ENCODE data around the gene GHR. TPM values are rescaled to one million over a fixed set of nuclear protein-coding genes. Genes with fewer than 3 reads are reported as not detected.

Gene GHR
- total and polyA plus RNA-seq, 2 of the 8 experiments (the other 6 are each of a cell fraction or from before 2014, with no cell fraction given): 0.15 to 0.19 TPM

GRCh38 chr5:42636946-42637345 is 213.7 kb downstream of the GHR start:
- no peak overlapping the region for H3K4ac ChIP-seq (replicated peaks; ENCODE audit: insufficient read length, low read depth, low read length)
- DNase-seq (ENCODE audit: low read depth in 1 of 2, low spot score in 2 of 2): no peak
- no peak overlapping the region for H3K27ac ChIP-seq (ENCODE audit: low read depth, low read length)
- no peaks in the 10 kb centered on the region for H3K79me1 ChIP-seq (ENCODE audit: low read depth, low read length)
- H2BK120ac ChIP-seq (replicated peaks; ENCODE audit: low read depth, low read length): no peak overlapping the region
- H2BK5ac ChIP-seq (ENCODE audit: low read depth, low read length): no peak overlapping the region
- H2AK5ac ChIP-seq (ENCODE audit: low read depth, low read length): no peak overlapping the region
- no peaks in the 10 kb centered on the region for H3K23me2 ChIP-seq (ENCODE audit: low read depth, low read length)
- H3K14ac ChIP-seq (ENCODE audit: insufficient read length): no peak overlapping the region
- no peak overlapping the region for H2BK12ac ChIP-seq (ENCODE audit: low read depth, low read length)
- no peak overlapping the region for H3K4me2 ChIP-seq (ENCODE audit: insufficient read depth in 1 of 2, low read depth in 2 of 2, low read length in 2 of 2)
- no peaks in the 10 kb centered on the region for H3K79me2 ChIP-seq (ENCODE audit: control insufficient read depth in 1 of 2, insufficient read depth in 2 of 2, low read length in 2 of 2)
- H3K18ac ChIP-seq (ENCODE audit: extremely low read depth, low read length): no peak overlapping the region
- no peak overlapping the region for H4K5ac ChIP-seq (ENCODE audit: insufficient read length, low read depth, low read length)
- no peaks in the 10 kb centered on the region for H3K27me3 ChIP-seq (replicated peaks in 1 of 4; ENCODE audit: control insufficient read depth in 3 of 4, extremely low read depth in 1 of 4, insufficient read depth in 3 of 4, low read length in 3 of 4)
- no peak overlapping the region for H4K91ac ChIP-seq (replicated peaks; ENCODE audit: insufficient read length, low read length)
- no peak overlapping the region for H3K56ac ChIP-seq (replicated peaks; ENCODE audit: insufficient read length, low read depth, low read length)
- no peak overlapping the region for H4K8ac ChIP-seq (ENCODE audit: extremely low read depth, insufficient read depth, low read length)
- H2AFZ ChIP-seq (ENCODE audit: low read length): no peak overlapping the region
- WGBS, 2 experiments (ENCODE audit: extremely low coverage in 1 of 2, insufficient coverage in 1 of 2, insufficient read length in 1 of 2, insufficient replicate concordance in 2 of 2, low coverage in 1 of 2, low lambda C conversion rate in 2 of 2, missing lambda C conversion rate in 1 of 2): 100% methylated on average over 1 of the region's 1 CpG; no CpG with 5 or more reads in 1 of the 2 experiments
- H3K4me1 ChIP-seq (replicated peaks in 1 of 4; ENCODE audit: control insufficient read depth in 3 of 4, insufficient read depth in 4 of 4, low read length in 3 of 4): no peaks in the 10 kb centered on the region
- H3K36me3 ChIP-seq (ENCODE audit: control insufficient read depth in 2 of 4, insufficient read depth in 4 of 4, low read length in 3 of 4): no peaks in the 10 kb centered on the region
- POLR2A ChIA-PET (ENCODE audit: partially characterized antibody): interaction anchor here (0.7 kb wide), 1 partner anchor 22 kb away, joined by 3 read pairs; no protein-coding TSS in a partner anchor
- no peaks in the 10 kb centered on the region for H3K9me3 ChIP-seq (ENCODE audit: insufficient read depth in 2 of 2, low read depth in 1 of 2, low read length in 1 of 2)
- no peak overlapping the region for H2BK20ac ChIP-seq (ENCODE audit: low read length)
- no peak overlapping the region for H3K4me3 ChIP-seq (ENCODE audit: extremely low read depth in 1 of 4, insufficient read depth in 2 of 4, low read depth in 3 of 4, low read length in 4 of 4)
- H3K23ac ChIP-seq (ENCODE audit: insufficient read length): no peak overlapping the region
- no peak overlapping the region for H3K9ac ChIP-seq (replicated peaks in 1 of 4; ENCODE audit: extremely low read depth in 1 of 4, low read depth in 3 of 4, low read length in 3 of 4)
- H4K20me1 ChIP-seq (replicated peaks in 1 of 2; ENCODE audit: control insufficient read depth in 1 of 2, insufficient read depth in 2 of 2, low read length in 2 of 2): no peaks in the 10 kb centered on the region
- CTCF ChIA-PET (ENCODE audit: partially characterized antibody): interaction anchor here (0.7 to 2.0 kb wide), 10 partner anchors 8 to 580 kb away, joined by 3 to 6 read pairs (median 4); no protein-coding TSS in a partner anchor
- no peak for FAIRE-seq
- H2BK15ac ChIP-seq (ENCODE audit: low read length): no peak overlapping the region
- no peak for TF ChIP-seq SP2 (IDR thresholded peaks at IDR 0.05; ENCODE audit: low read length)
- TF ChIP-seq POLR2A (IDR thresholded peaks at IDR 0.05; ENCODE audit: control extremely low read depth in 1 of 2, low read depth in 2 of 2, low read length in 2 of 2): no peak
- TF ChIP-seq SRF (IDR thresholded peaks at IDR 0.05; ENCODE audit: low read depth, low read length): no peak
- TF ChIP-seq HDAC6 (IDR thresholded peaks at IDR 0.05; ENCODE audit: low read depth, low read length): no peak
- no peak for TF ChIP-seq CREB1 (IDR thresholded peaks at IDR 0.05)
- TF ChIP-seq EP300 (IDR thresholded peaks at IDR 0.05; ENCODE audit: borderline replicate concordance in 1 of 2, low read depth in 2 of 2, low read length in 2 of 2): no peak
- no peak for TF ChIP-seq SIN3A (conservative IDR thresholded peaks at IDR 0.05 in 1 of 2, IDR thresholded peaks at IDR 0.05 in 1 of 2; ENCODE audit: low read depth in 1 of 2, low read length in 2 of 2)
- TF ChIP-seq EZH2 (IDR thresholded peaks at IDR 0.05; ENCODE audit: low read depth, low read length, severe bottlenecking): no peak
- TF ChIP-seq JUN (IDR thresholded peaks at IDR 0.05; ENCODE audit: low read depth, low read length): no peak
- no peak for TF ChIP-seq KDM1A (IDR thresholded peaks at IDR 0.05; ENCODE audit: borderline replicate concordance, low read length)
- TF ChIP-seq CHD1 (IDR thresholded peaks at IDR 0.05; ENCODE audit: low read depth, low read length): no peak
- TF ChIP-seq EGR1 (IDR thresholded peaks at IDR 0.05; ENCODE audit: borderline replicate concordance, low read depth, low read length): no peak
- no peak for TF ChIP-seq CHD2 (IDR thresholded peaks at IDR 0.05; ENCODE audit: low read length)

Measured in H1 (cell line).